Measurements from ENCODE around the gene GOLGA5.

Gene GOLGA5

DNA sequence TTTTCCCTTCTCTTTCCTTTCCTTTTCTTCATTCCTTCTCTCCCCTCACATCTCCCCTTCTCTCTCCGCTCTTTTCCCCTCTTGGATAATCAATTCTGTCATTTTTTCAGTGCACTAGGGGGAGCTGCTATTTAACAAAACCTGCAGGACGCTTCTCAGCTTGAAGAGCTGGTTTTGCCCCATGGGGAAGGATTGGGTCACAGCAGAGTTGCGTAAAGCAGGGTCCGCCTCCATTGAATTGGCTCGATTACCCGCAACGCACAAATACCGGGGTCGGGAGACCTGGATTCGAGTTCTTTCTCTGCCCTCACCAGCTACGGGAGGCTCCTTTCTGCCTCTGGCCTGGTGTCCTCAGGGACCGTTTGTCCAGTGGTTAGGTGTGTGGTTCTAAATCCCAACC is 86.7 kb downstream of the GOLGA5 start:
- DNase-seq: no peak

DNA sequence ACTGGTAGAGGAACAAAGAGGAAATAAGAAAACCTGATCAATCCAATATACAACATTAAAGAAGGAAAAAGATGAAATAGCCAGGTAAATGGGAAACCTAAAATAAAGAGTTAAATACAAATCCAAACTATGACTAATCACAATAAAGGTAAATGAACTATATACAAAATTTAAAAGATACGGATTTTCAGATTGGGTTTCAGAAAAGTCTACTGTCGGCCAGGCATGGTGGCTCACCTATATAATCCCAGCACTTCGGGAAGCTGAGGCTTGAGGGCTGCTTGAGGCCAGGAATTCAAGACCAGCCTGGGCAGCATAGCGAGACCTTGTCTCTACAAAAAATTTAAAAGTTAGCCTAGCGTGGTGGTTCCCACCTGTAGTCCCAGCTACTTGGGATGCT is 89.0 kb downstream of the GOLGA5 start:
- DNase-seq: no peak

DNA sequence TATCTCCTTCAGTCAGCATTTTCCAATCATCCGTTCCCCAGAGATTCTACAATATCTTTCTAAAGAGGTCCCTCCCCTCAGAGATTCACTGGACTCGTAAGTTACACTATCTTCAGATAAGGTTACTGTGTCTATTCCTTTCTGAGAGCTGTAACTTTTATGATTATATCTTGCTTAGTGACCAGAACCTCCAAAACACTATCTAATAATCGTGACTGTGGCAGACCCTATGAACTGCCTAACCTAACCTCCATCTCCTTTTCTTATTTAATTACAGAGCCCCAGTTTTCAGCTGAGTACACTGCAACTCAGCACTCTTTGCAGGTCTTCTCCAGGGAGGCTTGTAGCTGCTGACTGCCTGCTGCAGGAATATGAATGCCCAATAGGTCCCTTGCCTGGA is 90.3 kb downstream of the GOLGA5 start:
- no peak for DNase-seq

GRCh38 chr14:92885279-92886061 is 91.4 kb downstream of the GOLGA5 start:
- no peak for DNase-seq

- DNase-seq: no peak
These were observed 92.2 kb downstream of the GOLGA5 start for GRCh38 chr14:92886337-92886736.

- no peak for DNase-seq
These were observed 93.1 kb downstream of the GOLGA5 start for GRCh38 chr14:92887157-92887556.

DNA sequence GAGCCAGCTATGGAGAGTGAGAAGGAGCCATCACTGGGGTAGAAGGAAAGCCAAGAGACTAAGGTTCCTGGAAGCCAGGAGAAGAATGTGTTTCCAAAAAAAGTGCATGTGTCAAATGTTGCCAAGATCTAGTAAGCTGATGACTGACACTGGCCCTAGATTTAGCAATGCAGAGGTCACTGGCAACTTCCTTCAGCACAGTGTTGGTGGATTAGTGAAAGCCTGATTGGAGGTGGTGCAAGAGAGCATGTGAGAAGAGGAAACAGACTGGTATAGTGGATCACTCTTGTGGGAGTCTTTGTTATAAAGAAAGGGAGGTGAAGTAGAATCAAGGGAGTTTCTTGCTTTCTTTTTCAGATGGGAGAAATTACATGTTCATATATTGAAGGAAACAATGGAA is 94.8 kb downstream of the GOLGA5 start:
- DNase-seq: no peak
